HEK293 (cell line): ENCODE data around the gene ZBTB20.

Experiments used
- CTCF ChIA-PET: fragments of 350-600 bp; formaldehyde crosslinking; extraction: SDS; loops from one replicate; lab custom pipeline; 2021; ENCODE audit warnings: antibody characterized with exemption; lab: Yijun Ruan, JAX
- POLR2A ChIA-PET: fragments of 300-600 bp; formaldehyde crosslinking; extraction: SDS; loops from one replicate; lab custom pipeline; 2020; ENCODE audit warnings: antibody characterized with exemption, inconsistent platforms; lab: Yijun Ruan, JAX
- H3K27ac ChIP-seq: fragments of 200-500 bp; sonication (Bioruptor generic); 2 replicates; pipeline ENCODE4 v1.5.1; 2014; ENCODE audit warnings: low read depth, low read length, control low read depth, inconsistent platforms; ENCODE audit errors: extremely low read depth
- H3K36me3 ChIP-seq, 2 experiments: fragments of 200-500 bp in 1 of 2; sonication (Bioruptor generic) in 1 of 2; 1 replicate in 1 of 2; 2 replicates in 1 of 2; pipeline ENCODE4 v1.5.1; 2014 to 2017; ENCODE audit warnings: inconsistent platforms in 2 of 2, low read length in 2 of 2; ENCODE audit not compliant: control insufficient read depth in 2 of 2, insufficient read depth in 1 of 2
- H3K4me1 ChIP-seq: fragments of 200-500 bp; sonication (Bioruptor generic); 2 replicates; pipeline ENCODE4 v1.5.1; 2014; ENCODE audit warnings: mild to moderate bottlenecking, low read length, inconsistent platforms; ENCODE audit not compliant: control insufficient read depth, insufficient read depth
- H3K4me3 ChIP-seq: 2 replicates; pipeline ENCODE4 v1.5.1; 2011; ENCODE audit warnings: low read depth, mild to moderate bottlenecking, control low read depth, low read length, moderate library complexity
- H3K9me3 ChIP-seq: fragments of 200-500 bp; sonication (Bioruptor generic); 2 replicates; pipeline ENCODE4 v1.5.1; 2014; ENCODE audit warnings: low read depth, low read length, inconsistent platforms; ENCODE audit not compliant: control insufficient read depth, insufficient read depth
- GFI1B ChIP-seq: fragments of 450-650 bp; formaldehyde crosslinking; IDR thresholded peaks from 2 replicates; pipeline ENCODE4 v1.5.1; 2016; ENCODE audit warnings: missing biosample characterization, missing genetic modification characterization
- HOXA7 ChIP-seq: sonication (generic); formaldehyde crosslinking; IDR thresholded peaks from 2 replicates; pipeline ENCODE4 v1.8.1; 2022; ENCODE audit warnings: missing genetic modification reagents, borderline replicate concordance
- MYNN ChIP-seq: fragments of 450-650 bp; formaldehyde crosslinking; IDR thresholded peaks from 2 replicates; pipeline ENCODE4 v1.5.1; 2016; ENCODE audit warnings: missing biosample characterization, missing genetic modification characterization, borderline replicate concordance
- PRDM6 ChIP-seq: fragments of 450-650 bp; formaldehyde crosslinking; IDR thresholded peaks from 2 replicates; pipeline ENCODE4 v1.5.1; 2017; ENCODE audit warnings: missing biosample characterization, missing genetic modification characterization
- ZBTB44 ChIP-seq: fragments of 450-650 bp; IDR thresholded peaks from 2 replicates; pipeline ENCODE4 v1.5.1; 2018; ENCODE audit warnings: missing biosample characterization, mild to moderate bottlenecking, missing genetic modification characterization
- ZNF112 ChIP-seq: fragments of 450-650 bp; formaldehyde crosslinking; IDR thresholded peaks from 2 replicates; pipeline ENCODE4 v1.5.0; 2017; ENCODE audit warnings: missing biosample characterization, missing genetic modification characterization
- ZNF146 ChIP-seq: fragments of 450-650 bp; formaldehyde crosslinking; IDR thresholded peaks from 2 replicates; pipeline ENCODE4 v1.5.1; 2016; ENCODE audit warnings: missing biosample characterization, missing genetic modification characterization
- ZNF184 ChIP-seq: fragments of 450-650 bp; IDR thresholded peaks from 2 replicates; pipeline ENCODE4 v1.5.1; 2018; ENCODE audit warnings: missing biosample characterization, mild to moderate bottlenecking, missing genetic modification characterization
- ZNF335 ChIP-seq: fragments of 450-650 bp; formaldehyde crosslinking; conservative IDR thresholded peaks from 2 replicates; pipeline ENCODE4 v1.5.1; 2016; ENCODE audit warnings: missing biosample characterization, missing genetic modification characterization
- ZNF610 ChIP-seq: fragments of 450-650 bp; formaldehyde crosslinking; IDR thresholded peaks from 2 replicates; pipeline ENCODE4 v1.5.1; 2016; ENCODE audit warnings: missing biosample characterization, missing genetic modification characterization, borderline replicate concordance
- ZNF658 ChIP-seq: fragments of 450-650 bp; formaldehyde crosslinking; IDR thresholded peaks from 2 replicates; pipeline ENCODE4; 2016; ENCODE audit warnings: missing biosample characterization, missing genetic modification characterization
- ZNF747 ChIP-seq: fragments of 450-650 bp; formaldehyde crosslinking; IDR thresholded peaks from 2 replicates; pipeline ENCODE4 v1.5.1; 2016; ENCODE audit warnings: missing biosample characterization, missing genetic modification characterization
- TF ChIP-seq, protein P1 (sequence below): fragments of 450-650 bp; formaldehyde crosslinking; conservative IDR thresholded peaks from 2 replicates; pipeline ENCODE4 v1.5.1; 2016; ENCODE audit warnings: low read depth, missing biosample characterization, missing genetic modification characterization
- TF ChIP-seq, protein P2 (sequence below): fragments of 450-650 bp; formaldehyde crosslinking; IDR thresholded peaks from 2 replicates; pipeline ENCODE4 v1.5.1; 2016; ENCODE audit warnings: missing biosample characterization, missing genetic modification characterization
- TF ChIP-seq, protein P3 (sequence below): fragments of 450-650 bp; formaldehyde crosslinking; IDR thresholded peaks from 2 replicates; pipeline ENCODE4 v1.5.1; 2016; ENCODE audit warnings: missing biosample characterization, missing genetic modification characterization, borderline replicate concordance
- TF ChIP-seq, protein P4 (sequence below): fragments of 450-650 bp; formaldehyde crosslinking; IDR thresholded peaks from 2 replicates; pipeline ENCODE4 v1.5.1; 2016; ENCODE audit warnings: missing biosample characterization, missing genetic modification characterization
- TF ChIP-seq, protein P5 (sequence below): fragments of 450-650 bp; formaldehyde crosslinking; IDR thresholded peaks from 2 replicates; pipeline ENCODE4 v1.5.1; 2016; ENCODE audit warnings: missing biosample characterization, missing genetic modification characterization

ZBTB20 gene

GRCh38 chr3:114572364-114573062 is 574.6 kb downstream of the ZBTB20 start:
- no peak for TF ChIP-seq ZNF658 (tag by site-specific recombination)
- Histone ChIP-seq H3K27ac (no peak overlapping the region), H3K4me1 (no peaks in the 10 kb centered on the region), H3K9me3 (no peaks in the 10 kb centered on the region), H3K36me3 (no peaks in the 10 kb centered on the region), H3K4me3 (no peak overlapping the region)
- ChIA-PET POLR2A (no interaction called here), CTCF (interaction anchor here (0.5 to 0.7 kb wide), 2 partner anchors 44 to 66 kb away, joined by 3 to 4 read pairs; no protein-coding TSS in a partner anchor)

DNA sequence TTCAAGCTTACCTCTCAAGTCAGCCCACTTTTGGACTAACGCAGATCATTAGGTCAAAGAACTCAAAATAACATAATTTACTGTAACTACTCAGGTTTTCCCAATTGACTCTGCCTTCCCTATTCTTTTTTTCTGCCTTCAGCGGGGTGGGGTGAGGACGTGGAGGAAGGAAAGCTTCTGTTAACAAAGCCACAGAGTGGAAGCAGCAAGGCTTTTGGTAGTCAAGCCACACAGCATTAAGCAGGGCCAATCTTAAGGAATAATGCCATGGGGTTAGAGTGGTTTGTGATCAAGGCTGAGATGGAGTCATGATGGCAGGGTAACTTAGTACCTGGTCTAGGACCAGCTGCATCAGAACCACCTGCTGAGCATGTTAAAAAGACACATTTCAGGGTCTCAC is 575.7 kb downstream of the ZBTB20 start:
- ChIA-PET CTCF (interaction anchor here (0.7 kb wide), 1 partner anchor 67 kb away, joined by 3 read pairs; no protein-coding TSS in a partner anchor), POLR2A (no interaction called here)
- Histone ChIP-seq H3K4me1 (no peaks in the 10 kb centered on the region), H3K9me3 (no peaks in the 10 kb centered on the region), H3K36me3 (no peaks in the 10 kb centered on the region), H3K27ac (no peak overlapping the region), H3K4me3 (no peak overlapping the region)
- TF ChIP-seq, protein P1, sequence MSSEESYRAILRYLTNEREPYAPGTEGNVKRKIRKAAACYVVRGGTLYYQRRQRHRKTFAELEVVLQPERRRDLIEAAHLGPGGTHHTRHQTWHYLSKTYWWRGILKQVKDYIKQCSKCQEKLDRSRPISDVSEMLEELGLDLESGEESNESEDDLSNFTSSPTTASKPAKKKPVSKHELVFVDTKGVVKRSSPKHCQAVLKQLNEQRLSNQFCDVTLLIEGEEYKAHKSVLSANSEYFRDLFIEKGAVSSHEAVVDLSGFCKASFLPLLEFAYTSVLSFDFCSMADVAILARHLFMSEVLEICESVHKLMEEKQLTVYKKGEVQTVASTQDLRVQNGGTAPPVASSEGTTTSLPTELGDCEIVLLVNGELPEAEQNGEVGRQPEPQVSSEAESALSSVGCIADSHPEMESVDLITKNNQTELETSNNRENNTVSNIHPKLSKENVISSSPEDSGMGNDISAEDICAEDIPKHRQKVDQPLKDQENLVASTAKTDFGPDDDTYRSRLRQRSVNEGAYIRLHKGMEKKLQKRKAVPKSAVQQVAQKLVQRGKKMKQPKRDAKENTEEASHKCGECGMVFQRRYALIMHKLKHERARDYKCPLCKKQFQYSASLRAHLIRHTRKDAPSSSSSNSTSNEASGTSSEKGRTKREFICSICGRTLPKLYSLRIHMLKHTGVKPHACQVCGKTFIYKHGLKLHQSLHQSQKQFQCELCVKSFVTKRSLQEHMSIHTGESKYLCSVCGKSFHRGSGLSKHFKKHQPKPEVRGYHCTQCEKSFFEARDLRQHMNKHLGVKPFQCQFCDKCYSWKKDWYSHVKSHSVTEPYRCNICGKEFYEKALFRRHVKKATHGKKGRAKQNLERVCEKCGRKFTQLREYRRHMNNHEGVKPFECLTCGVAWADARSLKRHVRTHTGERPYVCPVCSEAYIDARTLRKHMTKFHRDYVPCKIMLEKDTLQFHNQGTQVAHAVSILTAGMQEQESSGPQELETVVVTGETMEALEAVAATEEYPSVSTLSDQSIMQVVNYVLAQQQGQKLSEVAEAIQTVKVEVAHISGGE (tag by site-specific recombination): no peak
- TF ChIP-seq, protein P2, sequence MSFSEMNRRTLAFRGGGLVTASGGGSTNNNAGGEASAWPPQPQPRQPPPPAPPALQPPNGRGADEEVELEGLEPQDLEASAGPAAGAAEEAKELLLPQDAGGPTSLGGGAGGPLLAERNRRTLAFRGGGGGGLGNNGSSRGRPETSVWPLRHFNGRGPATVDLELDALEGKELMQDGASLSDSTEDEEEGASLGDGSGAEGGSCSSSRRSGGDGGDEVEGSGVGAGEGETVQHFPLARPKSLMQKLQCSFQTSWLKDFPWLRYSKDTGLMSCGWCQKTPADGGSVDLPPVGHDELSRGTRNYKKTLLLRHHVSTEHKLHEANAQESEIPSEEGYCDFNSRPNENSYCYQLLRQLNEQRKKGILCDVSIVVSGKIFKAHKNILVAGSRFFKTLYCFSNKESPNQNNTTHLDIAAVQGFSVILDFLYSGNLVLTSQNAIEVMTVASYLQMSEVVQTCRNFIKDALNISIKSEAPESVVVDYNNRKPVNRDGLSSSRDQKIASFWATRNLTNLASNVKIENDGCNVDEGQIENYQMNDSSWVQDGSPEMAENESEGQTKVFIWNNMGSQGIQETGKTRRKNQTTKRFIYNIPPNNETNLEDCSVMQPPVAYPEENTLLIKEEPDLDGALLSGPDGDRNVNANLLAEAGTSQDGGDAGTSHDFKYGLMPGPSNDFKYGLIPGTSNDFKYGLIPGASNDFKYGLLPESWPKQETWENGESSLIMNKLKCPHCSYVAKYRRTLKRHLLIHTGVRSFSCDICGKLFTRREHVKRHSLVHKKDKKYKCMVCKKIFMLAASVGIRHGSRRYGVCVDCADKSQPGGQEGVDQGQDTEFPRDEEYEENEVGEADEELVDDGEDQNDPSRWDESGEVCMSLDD: no peak
- TF ChIP-seq MYNN (tag by site-specific recombination) (no peak), ZNF184 (tag by site-specific recombination) (no peak), GFI1B (no peak), PRDM6 (no peak), ZNF112 (tag by site-specific recombination) (no peak), ZNF747 (no peak), HOXA7 (CRISPR knock-in tag) (no peak), ZBTB44 (tag by site-specific recombination) (no peak), ZNF335 (tag by site-specific recombination) (no peak), ZNF146 (tag by site-specific recombination) (no peak), ZNF610 (no peak)
- TF ChIP-seq, protein P3, sequence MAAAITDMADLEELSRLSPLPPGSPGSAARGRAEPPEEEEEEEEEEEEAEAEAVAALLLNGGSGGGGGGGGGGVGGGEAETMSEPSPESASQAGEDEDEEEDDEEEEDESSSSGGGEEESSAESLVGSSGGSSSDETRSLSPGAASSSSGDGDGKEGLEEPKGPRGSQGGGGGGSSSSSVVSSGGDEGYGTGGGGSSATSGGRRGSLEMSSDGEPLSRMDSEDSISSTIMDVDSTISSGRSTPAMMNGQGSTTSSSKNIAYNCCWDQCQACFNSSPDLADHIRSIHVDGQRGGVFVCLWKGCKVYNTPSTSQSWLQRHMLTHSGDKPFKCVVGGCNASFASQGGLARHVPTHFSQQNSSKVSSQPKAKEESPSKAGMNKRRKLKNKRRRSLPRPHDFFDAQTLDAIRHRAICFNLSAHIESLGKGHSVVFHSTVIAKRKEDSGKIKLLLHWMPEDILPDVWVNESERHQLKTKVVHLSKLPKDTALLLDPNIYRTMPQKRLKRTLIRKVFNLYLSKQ (tag by site-specific recombination): no peak
- TF ChIP-seq, protein P4, sequence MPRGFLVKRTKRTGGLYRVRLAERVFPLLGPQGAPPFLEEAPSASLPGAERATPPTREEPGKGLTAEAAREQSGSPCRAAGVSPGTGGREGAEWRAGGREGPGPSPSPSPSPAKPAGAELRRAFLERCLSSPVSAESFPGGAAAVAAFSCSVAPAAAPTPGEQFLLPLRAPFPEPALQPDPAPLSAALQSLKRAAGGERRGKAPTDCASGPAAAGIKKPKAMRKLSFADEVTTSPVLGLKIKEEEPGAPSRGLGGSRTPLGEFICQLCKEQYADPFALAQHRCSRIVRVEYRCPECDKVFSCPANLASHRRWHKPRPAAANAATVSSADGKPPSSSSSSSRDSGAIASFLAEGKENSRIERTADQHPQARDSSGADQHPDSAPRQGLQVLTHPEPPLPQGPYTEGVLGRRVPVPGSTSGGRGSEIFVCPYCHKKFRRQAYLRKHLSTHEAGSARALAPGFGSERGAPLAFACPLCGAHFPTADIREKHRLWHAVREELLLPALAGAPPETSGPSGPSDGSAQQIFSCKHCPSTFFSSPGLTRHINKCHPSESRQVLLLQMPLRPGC: no peak
- TF ChIP-seq, protein P5, sequence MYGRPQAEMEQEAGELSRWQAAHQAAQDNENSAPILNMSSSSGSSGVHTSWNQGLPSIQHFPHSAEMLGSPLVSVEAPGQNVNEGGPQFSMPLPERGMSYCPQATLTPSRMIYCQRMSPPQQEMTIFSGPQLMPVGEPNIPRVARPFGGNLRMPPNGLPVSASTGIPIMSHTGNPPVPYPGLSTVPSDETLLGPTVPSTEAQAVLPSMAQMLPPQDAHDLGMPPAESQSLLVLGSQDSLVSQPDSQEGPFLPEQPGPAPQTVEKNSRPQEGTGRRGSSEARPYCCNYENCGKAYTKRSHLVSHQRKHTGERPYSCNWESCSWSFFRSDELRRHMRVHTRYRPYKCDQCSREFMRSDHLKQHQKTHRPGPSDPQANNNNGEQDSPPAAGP: no peak
